NCI-H146 (cell line): ENCODE data around the gene RLN1.
"Not testable (repeated sequence)": the region's sequence is repeated elsewhere in the genome, so short reads cannot be mapped to it uniquely, and the experiment has no call there.

Source experiments
- DNase-seq: peaks from one replicate; lab custom pipeline; 2025; lab: John Stamatoyannopoulos, UW

RLN1 gene, protein sequence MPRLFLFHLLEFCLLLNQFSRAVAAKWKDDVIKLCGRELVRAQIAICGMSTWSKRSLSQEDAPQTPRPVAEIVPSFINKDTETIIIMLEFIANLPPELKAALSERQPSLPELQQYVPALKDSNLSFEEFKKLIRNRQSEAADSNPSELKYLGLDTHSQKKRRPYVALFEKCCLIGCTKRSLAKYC

DNA sequence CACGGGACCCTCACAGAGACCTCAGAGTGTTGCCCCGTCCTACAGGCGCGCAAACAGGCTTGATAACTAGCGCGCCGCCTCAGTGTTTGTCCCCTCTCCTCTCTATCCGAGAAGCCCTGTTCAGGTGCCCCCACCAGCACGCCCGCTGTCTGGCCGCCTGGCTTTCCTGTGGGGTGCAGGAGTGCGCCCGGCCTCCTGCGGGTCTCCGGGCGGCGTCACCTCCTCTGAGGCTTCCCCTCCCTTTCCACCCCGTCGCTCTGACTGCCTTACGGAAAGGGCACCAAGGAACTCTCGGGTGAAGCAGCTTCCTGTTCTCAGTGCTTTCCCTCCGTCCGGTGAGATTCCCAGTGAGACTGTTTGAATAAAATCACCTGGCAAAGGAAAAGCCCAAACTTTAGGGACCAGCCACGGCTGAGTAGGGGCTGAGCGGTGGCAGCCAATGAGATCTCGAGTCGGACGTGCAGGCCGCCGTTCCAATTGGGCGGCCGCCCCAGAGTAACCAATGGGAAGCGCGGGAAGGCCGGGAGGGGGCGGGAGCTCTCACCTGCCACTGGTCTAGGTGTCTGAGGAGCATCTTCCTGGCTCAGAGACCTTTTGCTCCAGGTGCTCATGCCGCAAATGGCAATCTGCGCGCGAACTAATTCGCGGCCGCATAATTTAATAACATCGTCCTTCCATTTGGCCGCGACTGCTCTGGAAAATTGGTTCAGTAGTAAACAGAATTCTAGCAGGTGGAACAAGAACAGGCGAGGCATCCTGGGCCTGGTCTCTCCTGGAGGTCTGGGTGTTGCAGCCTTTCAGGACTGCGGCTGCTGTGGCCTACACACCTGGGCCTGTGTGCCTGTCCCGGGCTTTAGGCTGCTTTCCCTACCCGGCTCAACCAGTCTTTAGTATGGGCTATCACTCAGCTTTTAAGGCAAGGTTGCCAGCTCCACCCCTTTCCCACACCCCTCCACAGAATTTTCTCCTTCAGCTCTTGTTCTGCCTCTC lies at the start of gene RLN1:
Gene RLN1 (minus strand): TSS at position 885 of the 990 bp plus-strand sequence. CDS start 130 bp downstream, at position 755.
- peak; percentile 2 for DNase-seq

DNA sequence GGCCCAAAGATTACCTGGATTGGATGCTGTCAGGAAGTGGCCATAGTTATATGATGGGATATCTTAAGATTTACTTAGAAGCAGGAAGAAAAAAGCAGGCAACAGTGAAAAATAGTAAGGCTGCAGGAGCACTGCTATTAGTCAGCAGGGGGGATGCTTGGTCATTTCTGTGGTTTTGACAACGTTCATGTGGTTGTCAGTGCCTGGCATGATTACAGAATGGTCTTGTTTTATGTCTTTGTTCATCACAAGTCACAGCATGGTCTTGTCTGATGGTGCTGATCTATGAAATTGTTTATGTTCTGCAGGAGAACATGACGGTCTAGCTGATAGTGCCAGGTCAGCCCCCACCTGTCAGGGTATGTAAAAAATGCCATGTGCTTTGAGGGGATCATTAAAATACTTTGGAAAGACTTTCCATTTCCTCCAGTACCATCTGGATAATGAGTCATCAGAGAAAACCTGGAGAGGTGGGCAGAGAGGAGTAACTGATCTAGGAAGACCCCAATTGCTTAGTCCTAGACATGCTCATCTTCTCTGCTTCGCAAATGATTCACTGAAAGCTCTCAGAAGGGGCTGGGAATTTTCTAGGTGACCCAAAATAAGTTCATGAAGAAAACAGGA lies 49.5 kb upstream of the RLN1 start:
- no peak for DNase-seq

DNA sequence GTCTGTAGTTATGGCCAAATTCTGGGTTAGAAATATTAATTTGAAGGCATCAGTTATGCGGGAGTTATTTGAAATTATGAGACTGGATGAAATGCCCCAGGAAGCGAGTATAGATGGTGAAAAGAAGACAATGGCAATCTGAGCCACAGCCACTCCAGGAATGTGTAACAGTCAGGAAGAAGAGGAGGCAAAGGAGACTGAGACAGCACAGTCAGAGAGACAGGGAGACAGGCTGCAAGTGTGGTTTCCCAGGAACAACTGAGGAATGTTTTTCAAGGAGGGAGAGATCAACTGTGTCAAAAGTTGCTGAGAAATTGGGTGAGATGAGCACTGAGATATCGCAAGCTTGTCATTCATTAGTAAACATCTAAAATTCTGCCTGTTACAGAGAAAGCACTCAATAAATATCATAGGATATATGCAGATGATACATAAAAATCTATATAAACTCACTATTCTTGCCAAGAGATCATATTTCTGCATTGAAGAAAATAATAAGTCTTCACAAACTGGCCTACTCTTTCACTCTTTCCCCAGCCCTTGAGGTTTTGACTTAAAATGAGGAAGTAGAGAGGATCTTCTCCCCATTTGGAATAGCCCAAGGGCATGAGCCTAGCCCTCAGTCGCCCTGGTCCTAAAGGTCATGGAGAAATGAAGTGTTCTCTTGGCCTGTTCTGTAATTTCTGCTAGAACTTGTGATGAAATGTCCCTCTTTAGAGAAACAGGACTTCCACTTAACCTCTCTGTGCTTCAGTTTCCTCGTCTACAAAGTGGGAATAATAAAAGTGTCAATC lies 48.5 kb upstream of the RLN1 start:
- no peak for DNase-seq

DNA sequence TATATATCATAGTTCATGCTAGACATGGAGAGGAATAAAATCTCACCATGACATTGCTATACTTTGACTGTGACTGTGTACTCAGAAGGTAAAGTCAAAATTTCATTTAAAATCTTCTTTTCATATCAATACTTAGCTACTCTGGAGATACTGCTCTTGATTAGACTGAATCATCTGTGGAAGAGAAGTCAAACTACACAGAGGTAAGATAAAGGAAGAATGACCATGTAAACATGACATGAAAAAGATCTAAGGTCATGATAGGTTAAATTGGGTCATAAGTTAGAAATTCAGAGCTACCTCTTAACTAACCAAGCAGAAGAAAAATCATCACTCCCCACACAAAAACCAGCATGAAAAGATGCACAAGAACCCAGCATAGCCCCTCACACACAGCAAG lies 44.8 kb upstream of the RLN1 start:
- no peak for DNase-seq

DNA sequence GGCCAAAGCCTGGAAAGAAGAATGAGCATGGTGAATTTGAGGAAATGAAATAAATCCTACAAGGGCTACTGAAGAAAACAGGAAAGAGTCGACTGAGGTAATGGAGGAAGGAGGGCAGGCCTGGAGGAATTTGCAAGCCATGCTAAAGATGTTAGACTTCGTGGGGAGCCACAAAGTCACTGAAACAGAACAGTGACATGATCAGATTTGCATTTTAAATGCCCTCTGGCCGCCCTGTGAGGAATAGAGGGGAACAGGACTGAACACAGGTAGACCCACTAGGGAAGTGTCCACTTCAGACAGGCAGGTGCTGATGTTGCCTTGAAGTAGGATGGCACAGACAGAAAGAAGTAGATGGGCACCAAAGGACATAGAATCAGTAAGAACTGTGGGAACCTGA lies 42.8 kb upstream of the RLN1 start:
- no peak for DNase-seq

DNA sequence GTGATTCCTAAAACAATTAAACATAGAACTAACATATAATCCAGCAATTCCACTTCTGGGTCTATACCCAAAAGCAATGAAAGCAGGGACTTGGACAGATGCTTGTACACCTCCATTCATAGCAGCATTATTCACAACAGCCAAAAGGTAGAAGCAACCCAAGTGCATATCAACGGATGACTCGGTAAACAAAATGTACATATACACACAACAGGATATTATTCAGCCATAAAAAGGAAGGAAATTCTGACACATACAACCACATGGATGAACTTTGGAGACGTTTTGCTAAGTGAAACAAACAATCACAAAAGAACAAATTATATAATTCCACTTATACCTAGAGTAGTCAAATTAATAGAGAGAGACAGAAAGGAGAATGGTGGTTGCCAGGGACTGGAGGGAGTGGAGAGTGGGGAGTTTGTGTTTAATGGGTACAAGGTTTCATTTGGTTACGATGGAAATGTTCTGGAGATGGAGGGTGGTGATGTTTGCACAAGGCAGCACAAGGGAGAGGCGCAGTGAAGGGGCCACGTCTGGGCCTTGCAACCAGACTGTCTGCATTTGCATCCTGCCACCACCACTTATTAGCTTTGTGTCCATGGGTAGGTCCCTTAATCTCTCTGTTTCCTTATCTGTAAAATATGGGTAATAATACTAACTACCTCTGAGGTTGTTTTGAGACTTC lies 36.3 kb upstream of the RLN1 start:
- DNase-seq, result no peak

DNA sequence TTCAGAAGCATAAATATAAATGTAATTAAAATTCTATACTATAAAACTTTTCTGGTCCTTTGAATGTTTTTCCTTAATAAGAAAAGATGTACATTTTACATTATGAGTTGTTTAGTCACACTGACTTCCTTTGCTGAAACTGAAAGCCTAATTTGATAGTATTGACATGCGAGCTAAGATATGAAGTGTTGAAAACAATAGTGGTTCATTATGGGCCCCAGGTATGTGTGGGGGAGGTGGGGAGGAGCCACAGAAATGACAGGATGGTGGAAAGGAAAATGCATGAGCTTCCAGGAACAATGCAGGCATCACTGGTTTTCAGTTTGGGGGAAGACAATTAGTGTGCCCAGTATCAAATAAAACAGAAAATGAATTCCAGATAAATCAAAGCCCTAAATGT lies 35.4 kb upstream of the RLN1 start:
- DNase-seq, result no peak

DNA sequence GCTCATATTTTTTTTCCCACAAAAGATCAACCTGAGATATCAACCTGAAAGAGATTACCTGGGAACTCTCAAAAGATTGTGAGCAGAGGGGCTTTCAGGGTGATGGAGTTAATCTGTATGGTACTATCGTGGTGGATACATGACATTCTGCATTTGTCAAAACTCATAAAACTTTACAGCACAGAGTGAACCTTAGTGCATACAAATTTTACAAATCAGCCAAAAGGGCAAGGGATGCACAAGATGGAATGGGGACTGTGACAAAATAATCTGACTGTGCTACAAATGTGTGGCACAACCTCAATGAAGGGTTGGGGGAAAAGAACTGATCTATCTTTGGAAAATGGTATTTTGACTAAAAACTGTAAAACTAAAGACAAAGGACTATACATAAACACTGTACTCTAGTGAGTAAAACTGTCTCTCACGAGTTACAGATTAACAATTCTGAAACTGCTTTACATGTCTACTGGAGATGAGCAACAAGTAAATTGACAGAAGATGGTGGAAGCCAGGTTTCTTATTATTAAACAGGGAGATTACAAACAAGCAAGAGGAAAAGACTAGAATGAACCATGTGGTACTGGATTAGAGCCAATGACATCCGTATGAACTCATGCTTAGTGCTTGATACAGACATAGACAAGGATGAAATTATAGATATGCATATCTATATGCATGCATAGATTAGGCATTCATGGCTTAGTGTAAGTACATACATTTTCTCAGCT lies 24.8 kb upstream of the RLN1 start:
- DNase-seq, result no peak

DNA sequence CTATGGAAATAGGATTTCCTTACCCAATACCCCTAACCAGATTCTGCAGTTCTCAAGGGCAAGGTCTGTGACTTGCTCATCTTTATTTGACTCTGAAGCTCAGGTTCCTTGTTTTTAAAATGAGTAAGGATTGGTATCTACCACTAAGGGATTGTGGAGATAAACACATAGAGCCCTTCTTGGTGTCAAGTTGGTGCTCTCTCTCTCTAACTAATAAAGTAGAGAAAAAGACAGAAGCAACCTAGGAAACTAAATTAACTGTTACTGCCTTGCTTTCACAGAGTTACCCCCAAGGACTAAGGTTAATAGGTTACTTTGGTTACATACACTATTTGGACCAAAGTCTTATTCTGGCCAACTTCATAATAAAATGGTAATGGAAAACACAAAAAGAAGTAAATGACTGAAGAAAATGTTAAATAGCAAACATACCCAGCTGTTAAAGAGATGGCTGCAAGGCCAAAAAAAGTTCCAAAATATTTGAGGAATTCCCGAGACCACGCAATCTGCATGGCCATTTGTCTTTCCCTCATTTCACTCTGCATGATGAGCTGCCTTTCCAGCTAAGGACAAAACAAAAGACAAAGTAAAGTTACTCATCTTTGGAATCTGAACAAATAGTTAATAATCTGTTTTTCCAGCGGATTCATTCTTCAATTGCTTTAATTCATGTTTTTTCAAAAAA lies 21.8 kb upstream of the RLN1 start:
- DNase-seq, result no peak

DNA sequence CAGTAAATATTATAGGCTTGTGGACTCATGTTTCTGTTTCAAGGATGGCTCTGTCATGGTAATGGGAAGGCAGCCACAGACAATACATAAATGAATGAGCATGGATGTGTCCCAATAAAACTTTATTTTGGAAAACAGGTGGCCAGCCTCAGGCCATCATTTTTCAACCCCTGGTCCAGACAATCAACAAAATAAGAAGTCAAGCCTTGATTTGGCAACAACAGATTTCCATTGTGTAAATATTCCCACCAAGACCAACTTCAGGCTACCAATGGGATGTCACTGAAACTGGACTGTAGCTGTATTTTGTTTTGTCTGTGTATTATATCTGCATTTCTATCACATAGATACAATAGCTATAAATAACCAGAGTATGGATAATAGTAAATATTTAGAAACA lies 20.7 kb upstream of the RLN1 start:
- no peak for DNase-seq

DNA sequence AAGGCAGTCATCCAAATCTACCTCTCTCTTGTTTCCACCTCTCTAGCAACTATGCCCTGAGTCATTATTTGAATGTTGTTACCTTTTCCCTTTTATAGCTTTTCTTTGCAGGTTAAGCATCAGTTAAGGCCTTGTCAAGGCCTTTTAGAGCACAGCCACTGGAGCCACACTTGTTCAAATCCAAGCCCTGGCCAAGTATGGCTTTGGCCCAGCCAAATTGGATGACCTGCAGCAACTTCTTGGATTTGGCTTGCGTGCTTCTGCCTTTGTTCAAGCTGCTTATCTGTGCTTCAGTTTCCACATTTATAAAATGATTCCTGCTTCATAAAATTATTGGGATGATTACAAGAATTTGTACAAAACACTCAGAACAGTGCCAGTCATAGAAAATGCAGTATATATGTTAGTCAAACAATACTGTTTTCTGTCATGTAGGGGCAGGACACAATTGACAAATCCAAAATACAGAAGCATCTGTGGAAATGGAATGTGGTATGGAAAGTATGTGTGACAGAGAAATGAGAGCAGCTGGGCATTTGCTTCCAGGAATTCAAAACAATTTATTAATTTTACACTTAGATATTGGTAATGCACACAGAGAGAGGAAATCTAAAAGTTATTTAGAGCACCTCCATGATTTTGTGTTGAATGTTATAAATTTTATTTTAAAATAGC lies 17.9 kb upstream of the RLN1 start:
- no peak for DNase-seq

DNA sequence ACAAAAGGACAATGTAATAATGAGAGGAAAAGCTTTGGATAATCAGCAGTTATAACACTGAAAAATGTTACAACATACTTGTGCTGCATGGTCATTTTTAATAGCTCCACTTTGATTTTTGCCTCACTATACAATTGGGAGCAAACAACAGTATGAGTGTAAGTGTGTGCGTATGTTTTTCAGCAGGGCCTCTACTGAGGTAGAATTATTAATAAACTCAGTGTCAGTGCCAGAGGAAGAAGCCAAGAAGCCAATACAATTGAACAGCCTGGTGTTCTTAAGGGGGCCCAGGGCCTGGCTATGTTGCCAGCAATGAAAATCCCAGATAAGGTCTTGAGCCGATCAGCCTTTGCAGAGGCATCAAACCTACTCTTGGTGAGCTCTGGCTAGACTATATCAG lies 16.1 kb upstream of the RLN1 start:
- no peak for DNase-seq

DNA sequence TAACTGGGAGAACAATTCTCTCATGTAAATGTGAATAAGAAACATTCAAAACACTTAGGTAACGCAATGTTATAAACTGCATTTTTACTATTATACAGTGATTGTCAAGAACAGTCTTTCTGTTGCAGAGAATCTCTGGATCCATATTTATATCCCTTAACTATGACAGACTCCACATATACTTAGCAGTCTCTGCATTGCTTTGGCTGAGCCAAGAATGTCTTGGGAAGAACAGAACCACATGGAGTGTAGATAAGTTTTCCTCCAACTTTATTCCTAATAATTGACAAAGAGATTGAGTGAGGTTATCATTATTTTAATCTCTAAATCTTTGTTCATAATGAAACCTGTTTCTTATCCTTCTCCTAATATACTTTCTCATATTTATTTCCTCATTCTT lies 15.6 kb upstream of the RLN1 start:
- no peak for DNase-seq

DNA sequence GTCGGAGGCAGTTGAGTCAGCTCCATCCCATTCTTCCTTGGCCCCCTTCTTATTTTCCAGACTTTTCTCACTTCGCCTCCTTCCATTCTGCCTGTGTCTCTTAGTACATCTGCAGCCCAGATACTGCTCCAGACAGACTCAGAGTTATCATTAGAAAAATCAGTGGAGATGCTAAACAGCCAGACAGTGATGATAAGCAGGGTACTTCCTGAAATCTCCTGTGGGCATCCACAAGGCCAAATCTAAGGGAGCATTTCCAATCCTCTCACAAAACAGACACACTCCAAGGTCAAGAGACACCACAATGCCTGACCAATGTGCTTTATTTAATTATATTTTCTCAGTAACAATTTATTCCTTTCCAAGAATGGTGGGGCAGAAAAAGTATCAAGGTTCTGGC lies 14.5 kb upstream of the RLN1 start:
- DNase-seq, result no peak

DNA sequence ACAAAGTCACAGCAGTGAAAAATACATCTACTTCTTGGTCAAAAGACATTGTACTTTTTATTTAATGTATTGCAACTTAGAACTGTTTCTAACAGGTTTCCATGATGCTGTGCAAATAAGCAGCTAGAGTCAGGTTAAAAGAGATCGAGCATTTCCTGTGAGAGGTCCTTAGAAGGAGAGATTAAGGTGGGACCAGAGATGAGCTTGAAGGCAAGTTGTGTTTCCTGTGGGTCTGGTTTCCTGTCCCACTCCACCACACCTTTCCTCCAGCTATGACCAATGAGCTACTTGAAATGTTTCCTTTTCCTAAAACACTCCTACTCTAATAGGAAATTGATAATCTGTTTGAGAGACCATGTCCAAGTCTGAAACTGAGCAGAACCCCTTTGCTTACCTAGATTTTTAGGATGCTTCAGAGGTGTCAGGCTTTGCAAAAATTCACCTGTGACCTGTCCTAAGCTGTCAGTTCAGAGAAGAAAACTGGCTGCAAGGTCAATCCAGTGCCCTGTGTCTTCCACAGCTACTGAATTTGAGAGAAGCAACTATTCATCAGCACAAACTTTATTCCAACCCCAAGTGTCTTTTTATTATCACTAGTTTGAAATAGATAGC lies 13.1 kb upstream of the RLN1 start:
- no peak for DNase-seq

DNA sequence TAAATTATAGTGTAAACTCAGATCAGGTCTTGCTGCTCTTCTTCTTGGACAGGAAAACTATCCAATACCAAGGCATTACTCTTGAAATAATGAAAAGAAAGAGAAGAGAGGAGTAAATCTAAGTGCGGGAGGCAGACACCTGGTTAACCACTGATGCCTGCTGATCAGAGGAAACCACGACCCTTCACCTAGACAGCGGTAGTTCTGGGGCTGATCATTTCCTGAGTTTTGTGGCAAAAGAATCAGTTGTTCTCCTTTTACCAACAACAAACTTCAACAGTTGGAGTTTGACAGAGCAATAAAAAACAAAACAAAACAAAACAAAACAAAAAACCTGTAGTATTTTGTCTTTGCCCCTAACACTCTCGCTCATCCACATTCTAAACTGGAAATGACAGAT lies 3.0 kb downstream of the RLN1 start:
- no peak for DNase-seq

DNA sequence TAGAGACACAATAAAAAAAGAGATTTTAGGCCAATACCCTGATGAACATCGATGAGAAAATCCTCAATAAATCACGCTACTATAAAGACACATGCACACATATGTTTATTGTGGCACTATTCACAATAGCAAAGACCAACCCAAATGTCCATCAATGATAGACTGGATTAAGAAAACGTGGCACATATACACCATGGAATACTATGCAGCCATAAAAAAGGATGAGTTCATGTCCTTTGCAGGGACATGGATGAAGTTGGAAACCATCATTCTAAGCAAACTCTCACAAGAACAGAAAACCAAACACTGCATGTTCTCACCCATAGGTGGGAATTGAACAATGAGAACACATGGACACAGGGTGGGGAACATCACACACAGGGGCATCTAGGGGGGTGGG lies 8.4 kb downstream of the RLN1 start:
- not testable (repeated sequence) for DNase-seq

DNA sequence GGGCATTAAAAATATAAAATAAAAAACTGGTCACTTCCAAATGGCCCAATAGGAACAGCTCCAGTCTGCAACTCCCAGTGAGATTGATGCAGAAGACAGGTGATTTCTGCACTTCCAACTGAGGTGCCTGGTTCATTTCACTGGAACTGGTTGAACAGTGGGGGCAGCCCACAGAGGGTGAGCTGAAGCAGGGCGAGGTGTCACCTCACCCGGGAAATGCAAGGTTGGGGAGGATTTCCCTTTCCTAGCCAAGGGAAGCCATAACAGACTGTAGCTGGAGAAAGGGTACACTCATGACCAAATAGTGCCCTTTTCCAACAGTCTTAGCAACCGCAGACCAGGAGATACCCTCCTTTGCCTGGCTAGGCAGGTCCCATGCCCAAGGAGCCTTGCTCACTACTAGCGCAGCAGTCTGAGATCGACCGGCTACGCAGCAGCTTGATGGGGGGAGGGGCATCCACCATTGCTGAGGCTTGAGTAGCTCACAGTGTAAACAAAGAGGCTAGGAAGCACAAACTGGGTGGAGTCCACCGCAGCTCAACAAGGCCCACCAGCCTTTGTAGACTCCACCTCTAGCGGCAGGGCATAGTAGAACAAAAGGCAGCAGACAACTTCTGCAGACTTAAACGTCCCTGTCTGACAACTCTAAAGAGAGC lies 12.7 kb downstream of the RLN1 start:
- peak; percentile 23 for DNase-seq

DNA sequence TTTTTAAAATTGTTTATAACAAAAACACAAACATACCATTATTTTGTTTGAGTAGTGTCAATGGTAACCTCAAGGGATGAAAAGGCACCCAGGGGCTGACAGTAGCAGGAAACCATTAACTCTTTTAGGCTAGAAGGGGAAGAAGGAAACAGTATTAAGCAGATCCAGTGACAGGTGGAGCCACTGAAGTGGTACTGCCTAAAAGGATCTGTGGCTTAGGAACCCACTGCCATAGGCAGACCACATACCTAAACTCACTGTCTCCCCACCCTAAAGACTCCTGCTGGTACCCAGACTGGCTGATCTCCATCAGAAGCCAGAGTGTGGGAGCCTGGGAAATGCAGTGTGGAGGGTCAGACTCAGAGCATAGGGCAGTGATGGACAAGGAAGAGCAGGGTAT lies 13.5 kb downstream of the RLN1 start:
- DNase-seq, result no peak
